Mucosa of rectum (tissue), 2 donors: Measurements from ENCODE around the gene PRCP.

Experiments used
- H3K27ac ChIP-seq, 2 donors: one replicate each; pipeline ENCODE4 v1.7.0; 2013; ENCODE audit warnings: inconsistent platforms in 2 of 2, low read depth in 2 of 2, low read length in 2 of 2
- H3K27me3 ChIP-seq, 2 donors: one replicate each; pipeline ENCODE4 v1.7.0; 2013; ENCODE audit warnings: low read length in 2 of 2; ENCODE audit not compliant: control insufficient read depth in 2 of 2, insufficient read depth in 2 of 2
- H3K36me3 ChIP-seq, 2 donors: one replicate each; pipeline ENCODE4 v1.7.0; 2013; ENCODE audit warnings: low read length in 2 of 2; ENCODE audit not compliant: control insufficient read depth in 2 of 2, insufficient read depth in 2 of 2
- H3K4me1 ChIP-seq, 2 donors: one replicate each; pipeline ENCODE4 v1.7.0; 2013; ENCODE audit warnings: low read length in 2 of 2, mild to moderate bottlenecking in 1 of 2; ENCODE audit not compliant: control insufficient read depth in 2 of 2, insufficient read depth in 2 of 2
- H3K4me3 ChIP-seq, 2 donors: one replicate each; pipeline ENCODE4 v1.7.0; 2013; ENCODE audit warnings: low read length in 2 of 2
- H3K9ac ChIP-seq, 2 donors: one replicate each; pipeline ENCODE4 v1.7.0; 2013; ENCODE audit warnings: low read length in 2 of 2, low read depth in 1 of 2, mild to moderate bottlenecking in 1 of 2
- H3K9me3 ChIP-seq, 2 donors: one replicate each; pipeline ENCODE4 v1.7.0; 2013; ENCODE audit warnings: low read length in 2 of 2; ENCODE audit not compliant: control insufficient read depth in 2 of 2
- donor health status: healthy.
- donor health status: Normal muscosa, but diverticular disease.

Gene PRCP

DNA sequence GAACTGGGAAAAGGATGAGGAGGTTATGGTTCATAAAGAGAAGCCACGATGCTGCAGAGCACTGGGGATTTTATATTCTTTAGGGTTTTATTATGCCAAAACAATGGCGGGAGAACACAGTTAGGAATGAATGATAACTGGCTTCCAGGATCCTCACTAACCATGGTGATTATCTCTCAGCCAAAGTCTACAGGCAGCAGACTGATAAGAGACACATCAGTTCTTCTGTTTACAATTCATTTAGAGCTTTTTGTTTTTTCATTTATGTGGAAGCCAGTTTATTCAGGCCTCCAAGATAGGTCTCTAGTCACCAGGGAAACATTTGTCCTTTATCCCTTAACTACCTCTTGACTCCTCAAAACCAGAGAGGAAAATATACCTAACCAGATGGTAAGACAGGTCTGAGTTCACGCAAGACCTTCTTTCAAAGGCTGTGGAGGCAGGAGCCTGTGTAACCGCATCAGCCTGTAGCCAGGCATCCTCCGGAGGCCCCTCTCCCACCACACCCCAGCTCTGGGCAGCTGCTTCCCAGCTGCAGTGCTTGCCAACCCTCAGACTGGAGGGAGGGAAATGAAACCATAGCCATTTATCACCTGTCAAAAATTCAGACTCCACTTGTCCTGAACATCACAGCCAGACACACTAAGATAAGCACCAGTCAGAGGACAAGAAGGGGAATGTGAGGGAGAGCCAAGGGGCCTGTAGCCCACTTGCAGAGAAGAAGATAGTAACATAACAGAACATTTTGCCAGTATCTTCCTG, 109.3 kb downstream of the PRCP start:
- Histone ChIP-seq H3K27ac (no peak overlapping the region), H3K36me3 (no peaks in the 10 kb centered on the region), H3K4me1 (no peaks in the 10 kb centered on the region), H3K9me3 (no peaks in the 10 kb centered on the region), H3K4me3 (no peak overlapping the region), H3K9ac (no peak overlapping the region), H3K27me3 (no peaks in the 10 kb centered on the region)

DNA sequence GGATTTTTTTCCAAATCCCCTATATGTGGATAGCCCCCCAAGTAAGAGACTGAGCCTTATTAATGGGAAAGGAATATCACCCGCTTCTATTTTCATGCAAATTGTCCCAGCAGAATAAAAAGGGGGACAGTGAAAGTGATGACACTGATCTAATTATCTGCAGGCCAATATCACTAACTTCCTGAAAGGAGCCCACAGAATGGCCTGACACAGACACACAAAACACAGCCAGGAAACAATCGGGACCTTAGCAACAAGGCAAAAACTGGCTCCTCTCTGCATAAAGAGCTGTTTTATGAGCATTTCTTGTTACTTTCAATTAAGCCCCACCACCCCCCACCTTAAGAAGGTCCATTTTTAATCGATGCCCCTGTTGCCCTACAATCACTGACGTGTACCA, 112.2 kb downstream of the PRCP start:
- Histone ChIP-seq H3K9ac (no peak overlapping the region), H3K4me3 (no peak overlapping the region), H3K27ac (no peak overlapping the region), H3K4me1 (no peaks in the 10 kb centered on the region), H3K27me3 (no peaks in the 10 kb centered on the region), H3K36me3 (no peaks in the 10 kb centered on the region), H3K9me3 (no peaks in the 10 kb centered on the region)

DNA sequence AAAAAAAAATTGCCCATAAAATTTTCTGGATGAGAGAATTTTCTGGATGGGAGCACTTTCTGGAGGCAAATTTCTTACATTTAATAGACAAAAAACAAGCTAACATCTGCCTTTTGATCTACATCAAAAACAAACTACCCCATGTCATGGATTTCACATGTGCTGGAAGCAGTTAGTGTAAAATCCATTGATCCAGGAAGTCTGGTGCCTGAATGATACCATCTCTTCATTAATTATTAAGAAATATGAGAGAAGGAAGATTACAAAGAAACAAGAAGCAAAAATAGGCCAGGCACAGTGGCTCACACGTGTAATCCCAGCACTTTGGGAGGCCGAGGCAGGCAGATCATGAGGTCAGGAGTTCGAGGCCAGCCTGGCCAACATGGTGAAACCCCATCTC, 113.4 kb downstream of the PRCP start:
- Histone ChIP-seq H3K27ac (no peak overlapping the region), H3K36me3 (no peaks in the 10 kb centered on the region), H3K9ac (no peak overlapping the region), H3K9me3 (no peaks in the 10 kb centered on the region), H3K4me1 (no peaks in the 10 kb centered on the region), H3K27me3 (no peaks in the 10 kb centered on the region), H3K4me3 (no peak overlapping the region)

DNA sequence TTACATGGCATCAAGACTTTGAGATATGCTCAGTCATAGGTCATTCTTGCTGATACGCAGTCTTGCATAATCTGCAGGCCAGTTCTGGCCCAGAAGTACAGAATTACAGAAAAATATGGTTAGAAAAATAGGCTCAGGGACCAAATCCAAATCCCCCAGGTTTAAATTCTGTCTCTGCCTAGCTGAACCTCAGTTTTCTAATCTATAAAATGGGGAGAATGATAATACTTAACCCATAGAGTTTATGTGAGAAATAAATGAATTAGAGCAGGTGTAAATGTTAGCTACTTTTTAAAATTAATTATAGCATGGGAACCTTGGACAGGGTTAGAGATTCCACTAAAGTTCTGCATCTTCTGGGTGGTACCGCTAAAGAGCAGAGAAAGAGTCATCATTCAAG, 114.2 kb downstream of the PRCP start:
- Histone ChIP-seq H3K4me3 (no peak overlapping the region), H3K9ac (no peak overlapping the region), H3K27me3 (no peaks in the 10 kb centered on the region), H3K4me1 (no peaks in the 10 kb centered on the region), H3K36me3 (no peaks in the 10 kb centered on the region), H3K27ac (no peak overlapping the region), H3K9me3 (no peaks in the 10 kb centered on the region)

GRCh38 chr11:82782825-82783374, 117.3 kb downstream of the PRCP start:
- no peaks in the 10 kb centered on the region for H3K27me3 ChIP-seq
- H3K36me3 ChIP-seq = no peaks in the 10 kb centered on the region
- H3K27ac ChIP-seq = no peak overlapping the region
- no peak overlapping the region for H3K9ac ChIP-seq
- no peaks in the 10 kb centered on the region for H3K9me3 ChIP-seq
- no peak overlapping the region for H3K4me3 ChIP-seq
- H3K4me1 ChIP-seq = no peaks in the 10 kb centered on the region

DNA sequence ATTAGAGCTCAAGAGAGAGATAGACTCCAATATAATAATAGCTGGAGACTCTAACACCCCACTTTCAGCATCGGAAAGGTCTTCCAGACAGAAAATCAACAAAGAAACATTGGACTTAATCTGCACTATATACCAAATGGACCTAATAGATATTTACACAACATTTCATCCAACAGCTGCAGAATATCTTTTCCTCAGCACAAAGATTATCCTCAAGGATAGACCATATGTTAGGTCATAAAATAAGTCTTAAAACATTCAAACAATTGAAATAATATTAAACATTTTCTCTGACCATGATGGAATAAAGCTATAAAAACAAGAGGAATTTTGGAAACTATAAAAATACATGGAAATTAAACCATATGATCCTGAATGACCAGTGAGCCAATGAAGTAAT, 121.5 kb downstream of the PRCP start:
- Histone ChIP-seq H3K9me3 (no peaks in the 10 kb centered on the region), H3K36me3 (no peaks in the 10 kb centered on the region), H3K4me1 (no peaks in the 10 kb centered on the region), H3K27me3 (no peaks in the 10 kb centered on the region), H3K27ac (no peak overlapping the region), H3K4me3 (no peak overlapping the region), H3K9ac (no peak overlapping the region)

DNA sequence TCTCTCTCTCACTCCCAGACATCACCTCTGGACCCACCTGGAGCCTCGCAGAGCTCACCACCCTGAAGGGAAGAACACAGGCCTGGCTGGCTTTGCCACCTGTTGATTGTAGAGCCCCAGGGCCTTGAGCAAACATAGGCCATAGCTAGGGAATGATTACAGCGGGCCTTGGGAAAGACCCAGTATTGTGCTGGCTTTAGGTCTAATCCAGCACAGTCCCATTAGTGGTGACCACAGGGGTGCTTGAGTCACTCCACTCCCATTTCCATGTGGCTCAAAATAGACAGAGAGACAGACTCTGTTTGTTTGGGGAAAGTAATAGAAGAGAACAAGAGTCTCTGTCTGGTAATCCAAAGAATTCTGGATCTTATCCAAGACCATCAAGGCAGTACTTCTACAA, 123.9 kb downstream of the PRCP start:
- no peaks in the 10 kb centered on the region for H3K4me1 ChIP-seq
- H3K4me3 ChIP-seq = no peak overlapping the region
- no peak overlapping the region for H3K9ac ChIP-seq
- H3K36me3 ChIP-seq = no peaks in the 10 kb centered on the region
- no peak overlapping the region for H3K27ac ChIP-seq
- H3K9me3 ChIP-seq = no peaks in the 10 kb centered on the region
- H3K27me3 ChIP-seq = no peaks in the 10 kb centered on the region

DNA sequence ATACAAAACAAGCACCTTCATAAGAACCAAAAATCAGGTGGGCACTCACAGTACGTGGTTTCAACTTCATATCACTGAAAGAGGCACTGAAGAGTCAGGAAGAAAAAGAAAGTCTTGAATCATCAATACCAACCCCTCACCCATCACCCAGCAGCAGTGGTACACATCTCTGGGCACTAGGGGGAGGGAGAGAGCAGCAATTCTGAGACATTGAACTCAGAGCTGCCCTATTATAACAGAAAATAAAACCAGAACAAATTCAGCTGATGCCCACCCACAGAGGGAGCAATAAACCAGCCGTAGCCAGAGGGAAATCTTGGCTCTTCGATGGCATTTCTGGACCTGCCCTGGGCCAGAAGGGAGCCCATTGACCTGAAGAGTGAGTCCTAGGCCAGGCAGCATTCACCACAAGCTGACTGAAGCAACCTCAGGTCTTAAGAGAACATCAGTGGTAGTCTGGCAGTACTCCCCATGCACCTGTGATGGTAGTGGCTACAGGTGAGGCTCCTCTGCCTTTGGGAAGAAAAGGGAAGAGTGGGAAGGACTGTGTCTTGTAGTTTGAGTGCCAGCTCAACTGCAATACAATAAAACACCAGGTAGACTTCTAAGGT, 124.4 kb downstream of the PRCP start:
- no peaks in the 10 kb centered on the region for H3K27me3 ChIP-seq
- H3K4me1 ChIP-seq = no peaks in the 10 kb centered on the region
- no peak overlapping the region for H3K9ac ChIP-seq
- no peak overlapping the region for H3K27ac ChIP-seq
- H3K4me3 ChIP-seq = no peak overlapping the region
- H3K36me3 ChIP-seq = no peaks in the 10 kb centered on the region
- no peaks in the 10 kb centered on the region for H3K9me3 ChIP-seq

DNA sequence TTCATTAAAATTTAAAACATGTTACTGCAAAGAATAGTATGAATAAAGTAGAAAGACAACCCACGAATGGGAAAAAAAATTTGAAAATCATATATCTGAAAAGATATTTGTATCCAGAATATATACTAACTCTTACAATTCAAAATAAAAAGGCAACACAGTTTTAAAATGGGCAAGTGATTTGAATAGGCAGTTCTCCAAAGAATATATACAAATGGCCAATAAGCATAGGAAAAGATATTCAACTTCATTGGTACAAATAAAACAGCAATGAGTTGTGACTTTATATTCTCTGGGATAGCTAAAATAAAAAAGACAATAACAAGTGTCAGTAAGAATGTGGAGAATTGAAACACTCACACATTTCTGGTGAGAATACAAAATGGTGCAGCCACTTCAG, 125.0 kb downstream of the PRCP start:
- no peak overlapping the region for H3K4me3 ChIP-seq

More for the DNA sequence above, 125.0 kb downstream of the PRCP start:
- H3K9me3 ChIP-seq = no peaks in the 10 kb centered on the region
- H3K36me3 ChIP-seq = no peaks in the 10 kb centered on the region
- no peak overlapping the region for H3K9ac ChIP-seq
- no peaks in the 10 kb centered on the region for H3K27me3 ChIP-seq
- no peak overlapping the region for H3K27ac ChIP-seq
- no peaks in the 10 kb centered on the region for H3K4me1 ChIP-seq
